ENCODE data around the gene WDPCP.
"Not testable (repeated sequence)": the region's sequence is repeated elsewhere in the genome, so short reads cannot be mapped to it uniquely, and the experiment has no call there.

Gene WDPCP

DNA sequence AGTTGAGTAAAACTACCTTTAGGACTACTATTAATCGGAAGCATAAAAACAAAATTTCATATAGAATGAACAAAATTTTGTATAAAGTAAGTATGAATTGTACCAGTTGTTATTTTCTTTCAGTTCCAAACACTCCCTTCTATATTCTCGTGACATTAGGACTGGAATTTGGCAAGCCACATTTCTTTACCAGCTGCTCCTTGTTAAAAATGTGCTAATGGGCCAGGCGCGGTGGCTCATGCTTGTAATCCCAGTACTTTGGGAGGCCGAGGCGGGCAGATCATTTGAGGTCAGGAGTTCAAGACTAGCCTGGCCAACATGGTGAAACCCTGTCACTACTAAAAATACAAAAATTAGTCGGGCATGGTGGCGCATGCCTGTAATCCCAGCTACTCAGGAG lies 20.6 kb upstream of the WDPCP start:
- peaks cover 5 to 11% of the 10 kb centered on the region in 2 donors for H3K27me3 Mint-ChIP-seq
- H3K4me1 Mint-ChIP-seq (ENCODE audit: low read depth in 2 of 2); H3K9me3 Mint-ChIP-seq; H3K27ac Mint-ChIP-seq; DNase-seq; ATAC-seq (replicated peaks); H3K4me3 Mint-ChIP-seq: not testable (repeated sequence)
- peaks cover 36% of the 10 kb centered on the region for H3K36me3 Mint-ChIP-seq (ENCODE audit: insufficient read depth)

DNA sequence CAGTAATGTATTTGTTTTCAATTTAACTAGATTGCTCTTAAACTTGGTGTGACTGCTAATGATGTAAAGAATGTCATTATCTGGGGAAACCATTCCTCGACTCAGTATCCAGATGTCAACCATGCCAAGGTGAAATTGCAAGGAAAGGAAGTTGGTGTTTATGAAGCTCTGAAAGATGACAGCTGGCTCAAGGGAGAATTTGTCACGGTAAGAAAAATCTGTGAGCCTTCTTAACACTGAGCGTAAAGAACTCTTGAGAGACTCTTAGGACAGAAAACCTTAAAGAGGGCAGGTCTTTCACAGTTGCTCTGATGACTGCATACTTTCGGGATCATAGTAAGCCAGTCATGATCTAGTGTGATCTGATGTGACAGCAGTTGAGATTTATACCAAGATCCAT lies 16.4 kb upstream of the WDPCP start:
- no peaks in the 10 kb centered on the region for H3K27me3 Mint-ChIP-seq
- H3K9me3 Mint-ChIP-seq: no peaks in the 10 kb centered on the region
- no peaks in the 10 kb centered on the region for H3K4me1 Mint-ChIP-seq (ENCODE audit: low read depth in 2 of 2)
- no peak overlapping the region for H3K4me3 Mint-ChIP-seq
- H3K27ac Mint-ChIP-seq: no peak overlapping the region
- ATAC-seq (replicated peaks): no peak
- DNase-seq: no peak
- H3K36me3 Mint-ChIP-seq (ENCODE audit: insufficient read depth): peaks cover 66% of the 10 kb centered on the region

DNA sequence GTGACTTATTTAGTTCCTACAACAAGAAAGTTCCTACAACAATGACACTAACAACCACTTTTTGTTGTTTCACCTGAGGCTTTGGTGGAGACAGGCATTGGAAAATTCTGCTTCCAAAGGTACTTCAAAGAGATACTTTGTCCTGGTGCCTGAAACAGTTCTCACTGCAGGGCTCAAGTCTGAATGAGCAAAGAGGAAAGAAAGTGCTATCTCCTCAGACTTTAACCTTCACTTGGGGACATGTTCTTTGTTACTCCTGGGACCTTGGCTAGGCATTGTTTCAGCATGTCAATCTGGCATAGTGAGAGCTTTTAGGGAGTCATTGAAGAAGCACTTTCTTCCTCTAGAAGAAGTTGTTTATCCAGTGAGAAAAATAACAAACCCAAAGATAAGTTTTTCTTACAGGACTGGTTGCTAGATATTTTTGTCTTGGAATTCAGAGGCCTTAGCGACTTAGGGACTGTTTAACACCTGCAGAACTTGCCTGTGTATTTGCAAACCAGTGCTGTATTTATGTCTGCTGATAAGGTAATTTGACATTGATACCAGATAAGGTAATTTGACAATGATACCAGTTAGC lies 12.7 kb upstream of the WDPCP start:
- Mint-ChIP-seq H3K27me3 (no peaks in the 10 kb centered on the region), H3K4me3 (no peak overlapping the region), H3K9me3 (no peaks in the 10 kb centered on the region), H3K4me1 (ENCODE audit: low read depth in 2 of 2) (peaks cover 0 to 3% of the 10 kb centered on the region in 2 donors), H3K27ac (no peak overlapping the region), H3K36me3 (ENCODE audit: insufficient read depth) (peaks cover 68% of the 10 kb centered on the region)
- DNase-seq (no peak), ATAC-seq (replicated peaks) (no peak)

- no peak overlapping the region for H3K4me3 Mint-ChIP-seq
- DNase-seq (no peak), ATAC-seq (replicated peaks) (no peak)
- H3K27ac Mint-ChIP-seq: no peak overlapping the region
- no peaks in the 10 kb centered on the region for H3K27me3 Mint-ChIP-seq
- peaks cover 0 to 9% of the 10 kb centered on the region in 2 donors for H3K4me1 Mint-ChIP-seq (ENCODE audit: low read depth in 2 of 2)
- peaks cover 56% of the 10 kb centered on the region for H3K36me3 Mint-ChIP-seq (ENCODE audit: insufficient read depth)
- H3K9me3 Mint-ChIP-seq: no peaks in the 10 kb centered on the region
Observed at GRCh38 chr2:63598981-63599380, 10.7 kb upstream of the WDPCP start.

DNA sequence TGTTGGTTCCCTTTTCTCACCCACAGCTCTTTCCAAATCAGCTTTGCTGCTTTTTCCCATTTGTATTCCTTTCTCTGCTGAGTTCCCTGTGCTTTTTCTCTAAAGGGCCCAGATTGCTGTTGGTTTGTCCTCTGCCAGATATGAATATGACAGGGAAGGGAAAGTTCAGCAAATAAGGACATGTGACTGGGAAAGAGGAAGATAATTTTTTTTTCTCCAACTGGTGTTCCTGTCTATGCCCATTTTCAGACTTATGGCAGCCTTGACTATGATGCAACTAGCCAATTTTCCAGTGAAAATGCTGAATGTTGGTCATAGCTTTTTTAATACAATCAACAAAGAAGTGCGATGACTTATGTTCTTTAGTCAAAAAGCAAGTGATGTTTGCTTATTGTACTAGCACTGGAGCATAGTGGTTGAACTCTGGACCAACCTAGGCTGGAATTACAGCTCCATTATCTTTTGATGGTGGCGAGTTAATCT lies 8.2 kb upstream of the WDPCP start:
- Mint-ChIP-seq H3K36me3 (ENCODE audit: insufficient read depth) (peaks cover 49% of the 10 kb centered on the region), H3K9me3 (no peaks in the 10 kb centered on the region), H3K27ac (no peak overlapping the region), H3K4me1 (ENCODE audit: low read depth in 2 of 2) (peaks cover under 1 to 15% of the 10 kb centered on the region in 2 donors), H3K27me3 (no peaks in the 10 kb centered on the region), H3K4me3 (no peak overlapping the region)
- DNase-seq: no peak
- no peak for ATAC-seq (replicated peaks)

DNA sequence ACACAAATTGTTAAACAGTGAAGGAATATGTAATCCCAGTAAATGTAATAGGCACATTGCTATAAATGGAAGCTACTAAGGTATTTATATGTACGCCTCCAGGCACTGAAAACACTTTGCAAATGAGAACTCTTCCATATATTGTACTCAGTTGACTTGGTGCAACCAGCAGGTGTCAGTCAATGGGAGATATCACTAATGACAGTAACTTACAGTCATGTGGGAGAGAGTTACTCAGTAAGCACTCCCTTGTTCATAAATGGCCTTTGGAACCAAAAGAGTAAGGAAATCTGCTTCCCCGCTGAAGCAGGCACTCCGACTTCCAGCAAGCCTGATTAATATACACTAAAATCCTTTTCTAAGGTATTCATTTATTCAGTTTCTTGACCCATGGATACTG lies 6.4 kb upstream of the WDPCP start:
- DNase-seq (no peak), ATAC-seq (replicated peaks) (no peak)
- no peaks in the 10 kb centered on the region for H3K27me3 Mint-ChIP-seq
- peaks cover 42% of the 10 kb centered on the region for H3K36me3 Mint-ChIP-seq (ENCODE audit: insufficient read depth)
- peaks cover 1 to 30% of the 10 kb centered on the region in 2 donors for H3K4me1 Mint-ChIP-seq (ENCODE audit: low read depth in 2 of 2)
- H3K9me3 Mint-ChIP-seq: no peaks in the 10 kb centered on the region
- H3K27ac Mint-ChIP-seq: no peak overlapping the region
- H3K4me3 Mint-ChIP-seq: no peak overlapping the region

DNA sequence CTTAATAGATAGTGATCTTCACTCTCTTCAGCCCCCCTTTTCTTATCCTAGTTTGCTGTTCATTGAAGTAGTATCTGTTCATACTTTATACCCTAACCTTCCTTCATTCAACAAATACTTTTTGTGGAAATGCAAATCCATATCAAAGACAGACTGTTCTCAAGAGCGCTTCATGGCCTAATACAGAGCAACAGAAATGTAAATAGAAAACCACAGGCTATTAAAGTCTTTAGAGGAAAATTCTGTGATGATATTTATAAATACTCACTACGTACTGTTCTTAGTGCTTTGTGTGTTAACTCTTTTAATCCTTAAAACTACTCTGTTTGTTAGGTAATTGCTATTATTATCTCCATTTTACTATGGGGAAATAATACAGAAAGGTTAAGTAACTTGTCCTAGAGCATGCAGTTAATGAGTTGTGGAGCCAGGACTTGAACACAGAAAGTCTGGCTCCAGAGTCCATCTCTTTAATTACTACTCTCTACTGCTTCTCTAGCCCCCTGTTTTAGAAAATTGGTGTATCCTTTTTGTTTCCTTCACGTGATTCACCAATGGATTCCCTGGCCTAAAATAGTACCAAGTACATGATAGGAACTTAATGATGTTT lies 3.4 kb upstream of the WDPCP start:
- no peak for DNase-seq
- H3K9me3 Mint-ChIP-seq: no peaks in the 10 kb centered on the region
- H3K4me1 Mint-ChIP-seq (ENCODE audit: low read depth in 2 of 2): peaks cover 18 to 45% of the 10 kb centered on the region in 2 donors
- H3K27me3 Mint-ChIP-seq: no peaks in the 10 kb centered on the region
- no peak for ATAC-seq (replicated peaks)
- no peak overlapping the region for H3K27ac Mint-ChIP-seq
- peaks cover 49% of the 10 kb centered on the region for H3K36me3 Mint-ChIP-seq (ENCODE audit: insufficient read depth)
- no peak overlapping the region for H3K4me3 Mint-ChIP-seq

- no peaks in the 10 kb centered on the region for H3K27me3 Mint-ChIP-seq
- H3K4me1 Mint-ChIP-seq (ENCODE audit: low read depth in 2 of 2): peaks cover 19 to 45% of the 10 kb centered on the region in 2 donors
- H3K36me3 Mint-ChIP-seq (ENCODE audit: insufficient read depth): peaks cover 44% of the 10 kb centered on the region
- H3K4me3 Mint-ChIP-seq: no peak overlapping the region
- H3K9me3 Mint-ChIP-seq: no peaks in the 10 kb centered on the region
- H3K27ac Mint-ChIP-seq: peak overlapping the region in 1 of 2 donors; percentile 54
- no peak for DNase-seq
- no peak for ATAC-seq (replicated peaks)
Observed at GRCh38 chr2:63590626-63591408, 2.5 kb upstream of the WDPCP start.

DNA sequence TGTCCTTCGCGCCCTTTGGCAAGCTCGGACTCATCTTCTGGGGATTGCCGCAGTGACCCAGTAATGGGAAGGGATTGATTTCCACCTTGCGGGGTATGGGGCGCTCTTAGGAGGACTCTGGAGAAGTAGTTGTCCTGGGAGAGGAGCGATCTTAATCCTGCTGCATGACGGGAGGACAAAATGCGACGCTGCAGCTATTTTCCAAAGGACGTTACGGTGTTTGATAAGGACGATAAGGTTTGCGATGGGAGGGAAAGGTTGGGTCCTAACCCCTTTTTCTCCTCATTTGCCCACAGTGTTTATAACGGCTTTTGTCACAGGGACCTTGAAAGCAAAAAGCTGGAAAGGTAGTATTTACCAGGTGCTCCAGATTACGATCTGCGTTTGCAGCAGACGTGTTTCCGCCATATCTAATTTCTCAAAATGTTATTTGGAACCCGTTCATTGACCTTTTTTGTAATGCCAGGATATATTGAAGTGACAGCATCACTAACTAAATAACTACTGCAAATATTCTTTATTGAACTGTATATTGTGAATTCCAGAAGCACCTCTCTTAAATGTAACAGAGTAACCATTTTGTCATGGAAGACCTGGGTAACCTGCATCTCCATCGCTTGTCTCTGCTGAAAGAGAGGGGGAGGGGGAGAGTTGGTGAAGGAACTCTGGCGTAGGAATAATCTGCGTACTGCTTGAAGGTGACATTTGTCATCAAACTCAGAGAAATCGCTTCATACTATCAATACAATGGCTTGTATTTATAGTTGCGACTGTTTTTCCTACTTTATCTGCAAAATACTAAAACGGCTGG lies 1.1 kb upstream of the WDPCP start:
- Mint-ChIP-seq H3K27me3 (no peaks in the 10 kb centered on the region), H3K27ac (peak overlapping the region; percentile 91 to 95), H3K36me3 (ENCODE audit: insufficient read depth) (peaks cover 39% of the 10 kb centered on the region), H3K9me3 (no peaks in the 10 kb centered on the region), H3K4me3 (peak overlapping the region; percentile 93 to 96), H3K4me1 (ENCODE audit: low read depth in 2 of 2) (peaks cover 19 to 39% of the 10 kb centered on the region in 2 donors)
- ATAC-seq (replicated peaks): no peak
- DNase-seq: peak in 1 of 3 experiments; percentile 4

DNA sequence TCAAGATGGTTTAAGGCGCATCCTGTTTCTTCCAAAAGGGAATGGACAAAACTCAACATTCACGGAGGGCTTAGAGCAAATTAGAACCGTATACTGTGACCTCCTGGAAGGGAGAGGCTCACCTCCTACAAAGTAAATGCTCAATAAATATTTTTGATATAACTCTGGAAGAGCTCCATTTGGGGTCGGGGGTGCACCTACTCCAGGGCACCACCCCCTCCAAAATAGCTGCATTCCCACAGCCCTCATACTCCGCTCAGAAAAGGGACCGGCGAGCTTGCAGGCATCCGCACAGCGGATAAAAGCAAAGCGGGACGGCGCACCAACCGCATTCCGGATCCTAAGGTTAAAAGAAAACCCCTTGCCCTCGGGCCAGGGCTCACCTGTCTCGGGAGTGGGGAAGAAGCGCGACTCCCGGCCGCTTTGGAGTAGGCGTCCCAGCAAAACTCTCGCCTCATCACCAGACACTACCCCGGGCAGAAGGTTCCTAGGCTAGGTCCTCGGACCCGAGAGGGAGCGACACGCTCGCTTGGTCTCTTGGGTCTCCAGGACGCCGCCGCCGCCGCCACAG lies 378 bp downstream of the WDPCP start:
- peaks cover 27% of the 10 kb centered on the region for H3K36me3 Mint-ChIP-seq (ENCODE audit: insufficient read depth)
- DNase-seq (no peak), ATAC-seq (replicated peaks) (no peak)
- H3K27me3 Mint-ChIP-seq: no peaks in the 10 kb centered on the region
- H3K4me1 Mint-ChIP-seq (ENCODE audit: low read depth in 2 of 2): peaks cover 19 to 36% of the 10 kb centered on the region in 2 donors
- H3K9me3 Mint-ChIP-seq: no peaks in the 10 kb centered on the region
- peak overlapping the region; percentile 93 to 96 for H3K4me3 Mint-ChIP-seq
- peak overlapping the region; percentile 91 to 95 for H3K27ac Mint-ChIP-seq

DNA sequence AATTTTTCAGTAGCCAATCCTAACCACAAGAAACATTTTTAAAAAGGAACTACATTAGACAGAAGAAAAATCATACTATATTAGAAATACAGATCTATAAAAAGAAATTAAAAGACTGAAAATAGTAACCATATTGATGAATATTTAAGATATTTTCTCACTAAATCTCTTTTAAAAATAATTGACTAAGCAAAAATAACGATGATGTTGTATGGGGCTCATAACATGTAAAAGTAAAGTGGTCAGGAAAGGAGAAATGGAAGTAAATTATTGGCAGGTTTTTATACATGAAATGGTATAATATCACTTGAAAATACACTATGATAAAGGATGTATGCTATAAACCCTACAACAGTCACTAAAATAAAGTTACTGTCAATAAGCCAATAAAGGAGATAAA lies 5.4 kb downstream of the WDPCP start:
- no peak for ATAC-seq (replicated peaks)
- DNase-seq: no peak
- peaks cover 7% of the 10 kb centered on the region for H3K36me3 Mint-ChIP-seq (ENCODE audit: insufficient read depth)
- no peak overlapping the region for H3K27ac Mint-ChIP-seq
- no peak overlapping the region for H3K4me3 Mint-ChIP-seq
- no peaks in the 10 kb centered on the region for H3K9me3 Mint-ChIP-seq
- no peaks in the 10 kb centered on the region for H3K27me3 Mint-ChIP-seq
- peaks cover 12 to 21% of the 10 kb centered on the region in 2 donors for H3K4me1 Mint-ChIP-seq (ENCODE audit: low read depth in 2 of 2)

DNA sequence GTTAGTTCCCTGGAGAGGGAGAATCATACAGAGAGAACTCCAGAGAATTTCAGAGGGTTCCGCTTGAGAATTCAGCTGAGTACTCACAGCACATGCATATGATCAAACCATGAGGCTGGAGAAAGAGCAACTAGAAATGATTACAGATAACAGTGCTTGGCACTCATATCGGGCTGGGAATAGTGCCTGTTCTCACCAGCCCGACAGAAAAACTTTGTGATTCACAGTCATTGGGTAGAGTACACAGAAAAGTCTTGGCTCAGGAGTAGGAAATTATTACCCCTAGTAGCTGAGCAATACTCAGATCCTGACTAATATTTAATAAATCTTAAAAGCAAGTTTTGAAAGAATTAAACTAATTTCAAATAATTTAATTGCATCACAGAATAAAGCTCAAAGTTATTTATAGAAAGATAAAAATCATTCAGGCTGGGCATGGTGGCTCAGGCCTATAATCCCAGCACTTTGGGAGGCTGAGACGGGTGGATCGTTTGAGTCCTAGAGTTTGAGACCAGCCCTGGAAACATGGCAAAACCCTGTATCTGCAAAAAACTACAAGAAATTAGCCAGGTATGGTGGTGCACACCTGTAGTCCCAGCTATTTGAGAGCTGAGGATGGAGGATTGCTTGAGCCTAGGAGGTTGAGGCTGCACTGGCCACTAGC lies 6.8 kb downstream of the WDPCP start:
- peaks cover under 1 to 9% of the 10 kb centered on the region in 2 donors for H3K4me1 Mint-ChIP-seq (ENCODE audit: low read depth in 2 of 2)
- ATAC-seq (replicated peaks) (no peak), DNase-seq (no peak)
- H3K36me3 Mint-ChIP-seq (ENCODE audit: insufficient read depth): no peaks in the 10 kb centered on the region
- no peak overlapping the region for H3K4me3 Mint-ChIP-seq
- no peaks in the 10 kb centered on the region for H3K27me3 Mint-ChIP-seq
- H3K27ac Mint-ChIP-seq: no peak overlapping the region
- H3K9me3 Mint-ChIP-seq: no peaks in the 10 kb centered on the region
